BJ (cell line): ENCODE data around the gene GJC2. TPM values are rescaled to one million over a fixed set of nuclear protein-coding genes. Genes with fewer than 3 reads are reported as not detected.

Experiments used
- CTCF ChIA-PET: fragments of 350-600 bp; formaldehyde crosslinking; extraction: SDS; loops from one replicate; lab custom pipeline; 2021; ENCODE audit warnings: antibody characterized with exemption, inconsistent platforms; lab: Yijun Ruan, JAX
- POLR2A ChIA-PET: fragments of 300-600 bp; sonication (Branson Sonifier 250); formaldehyde crosslinking; extraction: SDS; loops from one replicate; lab custom pipeline; 2021; ENCODE audit warnings: antibody characterized with exemption; lab: Charles Lee
- DNase-seq: peaks from one replicate; pipeline ENCODE4 v3.0.0-alpha.2; 2011; ENCODE audit warnings: low read depth
- H3K27me3 ChIP-seq: 2 replicates; pipeline ENCODE4 v1.6.0; 2011; ENCODE audit warnings: low read length; ENCODE audit not compliant: control insufficient read depth, insufficient read depth
- H3K36me3 ChIP-seq: 2 replicates; pipeline ENCODE4 v1.5.1; 2011; ENCODE audit warnings: low read length; ENCODE audit not compliant: control insufficient read depth, insufficient read depth
- H3K4me3 ChIP-seq: 2 replicates; pipeline ENCODE4 v1.5.1; 2011; ENCODE audit warnings: low read depth, mild to moderate bottlenecking, control low read depth, low read length
- CTCF ChIP-seq: IDR thresholded peaks from 2 replicates; pipeline ENCODE4 v1.5.1; 2011; ENCODE audit warnings: low read depth, mild to moderate bottlenecking, control low read depth, inconsistent platforms, low read length, moderate library complexity; ENCODE audit not compliant: insufficient read depth
- polyA plus RNA-seq: library from polyadenylated mRNA; depleted of rRNA; stranded (reverse); fragments of >200 nt; gene quantifications from 2 replicates; pipeline ENCODE4 v1.2.3, GENCODE V29; 2011

Gene GJC2
- polyA plus RNA-seq, 1 experiment: 0.92 TPM

GRCh38 chr1:228168563-228169270, 19.0 kb downstream of the GJC2 start:
- DNase-seq: no peak
- Histone ChIP-seq H3K27me3 (no peaks in the 10 kb centered on the region), H3K36me3 (peaks cover 2% of the 10 kb centered on the region; the same call in 1 of the 2 replicates), H3K4me3 (no peak overlapping the region)
- POLR2A ChIA-PET: no interaction called here
- CTCF ChIA-PET: interaction anchor here (1.1 kb wide), 1 partner anchor 38 kb away, joined by 3 read pairs; no protein-coding TSS in a partner anchor
- no peak for TF ChIP-seq CTCF

GRCh38 chr1:228169345-228169744, 19.6 kb downstream of the GJC2 start:
- Histone ChIP-seq H3K36me3 (peaks cover 2% of the 10 kb centered on the region; the same call in 1 of the 2 replicates), H3K27me3 (no peaks in the 10 kb centered on the region), H3K4me3 (no peak overlapping the region)
- TF ChIP-seq CTCF: no peak
- CTCF ChIA-PET: no interaction called here
- POLR2A ChIA-PET: no interaction called here
- no peak for DNase-seq

GRCh38 chr1:228170666-228171065, 20.9 kb downstream of the GJC2 start:
- ChIA-PET POLR2A (no interaction called here), CTCF (no interaction called here)
- TF ChIP-seq CTCF: no peak
- Histone ChIP-seq H3K4me3 (no peak overlapping the region), H3K36me3 (peaks cover 7% of the 10 kb centered on the region), H3K27me3 (no peaks in the 10 kb centered on the region)
- DNase-seq: no peak

- POLR2A ChIA-PET: interaction anchor here (0.6 kb wide), 2 partner anchors 286 to 712 kb away, joined by 3 to 4 read pairs; a partner anchor contains a TSS
- no peak for DNase-seq
These were observed 21.6 kb downstream of the GJC2 start for GRCh38 chr1:228171221-228171891.

More at GRCh38 chr1:228171221-228171891, 21.6 kb downstream of the GJC2 start:
- no peaks in the 10 kb centered on the region for H3K27me3 ChIP-seq
- no peak overlapping the region for H3K4me3 ChIP-seq
- H3K36me3 ChIP-seq: peaks cover 7% of the 10 kb centered on the region
- CTCF ChIA-PET: no interaction called here
- no peak for TF ChIP-seq CTCF
